HG02623 (cell line): Measurements from ENCODE around the gene MYO1A.
"Not testable (repeated sequence)": the region's sequence is repeated elsewhere in the genome, so short reads cannot be mapped to it uniquely, and the experiment has no call there.

Source experiments
- ATAC-seq: cut with Tn5 transposase; IDR thresholded peaks from one replicate; pipeline ENCODE4 v1.9.1; 2021; ENCODE audit warnings: moderate library complexity; ENCODE audit not compliant: unreplicated experiment

MYO1A gene

GRCh38 chr12:57087691-57088353 is 37.9 kb upstream of the MYO1A start:
- peak; percentile 24 for ATAC-seq

GRCh38 chr12:57087010-57087690 is 37.2 kb upstream of the MYO1A start:
- peak; percentile 26 for ATAC-seq

GRCh38 chr12:57086493-57087009 is 36.6 kb upstream of the MYO1A start:
- ATAC-seq: no peak

GRCh38 chr12:57085999-57086492 is 36.1 kb upstream of the MYO1A start:
- no peak for ATAC-seq

- no peak for ATAC-seq
These were observed 30.9 kb upstream of the MYO1A start for GRCh38 chr12:57080855-57081254.

GRCh38 chr12:57079821-57080220 is 29.9 kb upstream of the MYO1A start:
- no peak for ATAC-seq

- peak; percentile 98 for ATAC-seq
These were observed 28.8 kb upstream of the MYO1A start, which contains the start of gene NEMP1 for GRCh38 chr12:57078519-57079404. NEMP1 (minus strand) TSS chr12:57078791; CDS start chr12:57078745, 46 bp downstream.

GRCh38 chr12:57073566-57074450 is 23.9 kb upstream of the MYO1A start:
- not testable (repeated sequence) for ATAC-seq

- no peak for ATAC-seq
These were observed 22.7 kb upstream of the MYO1A start for GRCh38 chr12:57072661-57073060.

GRCh38 chr12:57069523-57069922 is 19.6 kb upstream of the MYO1A start:
- peak; percentile 95 for ATAC-seq

- ATAC-seq: no peak
These were observed 16.3 kb upstream of the MYO1A start for GRCh38 chr12:57066245-57066644.

GRCh38 chr12:57063991-57064685 is 14.2 kb upstream of the MYO1A start:
- peak; percentile 82 for ATAC-seq

- ATAC-seq: no peak
These were observed 8.5 kb upstream of the MYO1A start for GRCh38 chr12:57058454-57058853.

GRCh38 chr12:57057067-57057751 is 7.3 kb upstream of the MYO1A start:
- no peak for ATAC-seq

GRCh38 chr12:57055824-57056223 is 5.9 kb upstream of the MYO1A start:
- no peak for ATAC-seq

- not testable (repeated sequence) for ATAC-seq
These were observed 4.0 kb upstream of the MYO1A start for GRCh38 chr12:57053901-57054300.

- ATAC-seq: not testable (repeated sequence)
These were observed 3.2 kb upstream of the MYO1A start for GRCh38 chr12:57053146-57053545.

GRCh38 chr12:57051011-57051410 is 1.1 kb upstream of the MYO1A start:
- ATAC-seq: no peak

- no peak for ATAC-seq
These were observed 846 bp downstream of the MYO1A start for GRCh38 chr12:57049119-57049446.
